ENCODE data around the gene MRPL58. TPM values are rescaled to one million over a fixed set of nuclear protein-coding genes. Genes with fewer than 3 reads are reported as not detected.

Gene MRPL58
- polyA plus RNA-seq, 3 donors: 18.9 to 52.6 (median 44.4) TPM

GRCh38 chr17:75019710-75020109 is 7.2 kb downstream of the MRPL58 start:
- Mint-ChIP-seq H3K4me1 (peaks cover 7% of the 10 kb centered on the region), H3K4me3 (no peak overlapping the region), H3K36me3 (peaks cover 60 to 66% of the 10 kb centered on the region in 2 donors), H3K9me3 (peaks cover 0 to 2% (median 0%) of the 10 kb centered on the region in 7 donors), H3K27me3 (ENCODE audit: low read depth in 3 of 3) (peaks cover 0 to 1% (median 0%) of the 10 kb centered on the region in 3 donors), H3K27ac (peak overlapping the region in 1 of 7 donors; percentile 57)
- no peak for DNase-seq
- Histone ChIP-seq H3K9me3 (replicated peaks in 1 of 2; ENCODE audit: control insufficient read depth in 1 of 2, insufficient read depth in 1 of 2, low read length in 2 of 2) (no peaks in the 10 kb centered on the region), H3K4me3 (replicated peaks in 1 of 3; ENCODE audit: low read depth in 2 of 3, low read length in 3 of 3) (no peak overlapping the region), H3K27me3 (ENCODE audit: control insufficient read depth in 2 of 2, insufficient read depth in 2 of 2, low read length in 2 of 2) (no peaks in the 10 kb centered on the region), H2AFZ (ENCODE audit: insufficient read depth, low read depth, low read length, poor library complexity, severe bottlenecking) (no peak overlapping the region), H4K20me1 (ENCODE audit: insufficient read depth, low read length) (peaks cover 9% of the 10 kb centered on the region), H3K9ac (ENCODE audit: insufficient read depth, low read length, poor library complexity, severe bottlenecking) (no peak overlapping the region), H3K4me2 (replicated peaks; ENCODE audit: extremely low read depth, low read length, poor library complexity, severe bottlenecking) (no peak overlapping the region), H3K27ac (ENCODE audit: low read depth in 1 of 2, low read length in 2 of 2) (no peak overlapping the region), H3K79me2 (ENCODE audit: insufficient read depth, low read length) (peaks cover 5% of the 10 kb centered on the region), H3K4me1 (ENCODE audit: control insufficient read depth in 1 of 2, insufficient read depth in 2 of 2, low read length in 2 of 2) (no peaks in the 10 kb centered on the region), H3K36me3 (replicated peaks in 1 of 2; ENCODE audit: control insufficient read depth in 1 of 2, insufficient read depth in 2 of 2, low read length in 2 of 2) (peaks cover 49 to 62% of the 10 kb centered on the region in 2 donors)
- intact Hi-C loops (cut with micrococcal nuclease): no loop called here
- WGBS (ENCODE audit: insufficient coverage): 78% methylated on average over 1 of the region's 3 CpGs
- no peak for TF ChIP-seq CTCF (IDR thresholded peaks at IDR 0.05)

DNA sequence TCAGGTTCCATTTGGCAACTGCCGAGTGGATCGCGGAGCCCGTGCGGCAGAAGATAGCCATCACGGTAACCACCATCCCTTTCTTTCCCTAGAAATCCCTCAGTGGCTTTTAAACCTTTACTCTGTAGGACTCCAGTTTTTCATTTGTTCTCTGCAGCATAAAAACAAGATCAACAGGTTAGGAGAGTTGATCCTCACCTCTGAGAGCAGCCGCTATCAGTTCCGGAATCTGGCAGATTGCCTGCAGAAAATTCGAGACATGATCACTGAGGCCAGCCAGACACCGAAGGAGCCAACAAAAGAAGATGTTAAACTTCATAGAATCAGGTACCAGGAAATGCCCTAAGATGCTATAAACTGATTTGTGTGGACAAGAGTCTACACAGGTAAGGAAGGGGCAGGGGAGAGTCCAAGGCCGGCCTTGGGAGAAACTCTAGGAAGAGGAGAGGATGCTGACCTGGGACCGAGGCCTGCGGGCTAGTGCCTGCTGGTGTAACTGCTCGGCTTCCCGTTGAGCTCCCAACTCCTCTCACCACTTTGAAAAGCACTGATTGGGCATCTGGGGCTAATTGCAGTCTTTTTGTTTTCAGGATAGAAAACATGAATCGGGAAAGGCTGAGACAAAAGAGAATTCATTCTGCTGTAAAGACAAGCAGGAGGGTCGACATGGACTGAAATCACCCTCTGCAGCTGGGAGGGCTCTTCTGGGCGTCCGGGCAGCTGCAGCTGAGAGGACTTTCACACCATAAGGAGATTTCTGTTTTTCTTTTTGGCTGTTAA is 8.1 kb downstream of the MRPL58 start:
- Histone ChIP-seq H3K79me2 (ENCODE audit: insufficient read depth, low read length) (no peaks in the 10 kb centered on the region), H2AFZ (ENCODE audit: insufficient read depth, low read depth, low read length, poor library complexity, severe bottlenecking) (no peak overlapping the region), H3K27ac (ENCODE audit: low read depth in 1 of 2, low read length in 2 of 2) (no peak overlapping the region), H3K27me3 (ENCODE audit: control insufficient read depth in 2 of 2, insufficient read depth in 2 of 2, low read length in 2 of 2) (no peaks in the 10 kb centered on the region), H4K20me1 (ENCODE audit: insufficient read depth, low read length) (peaks cover 7% of the 10 kb centered on the region), H3K4me3 (replicated peaks in 1 of 3; ENCODE audit: low read depth in 2 of 3, low read length in 3 of 3) (no peak overlapping the region), H3K4me2 (replicated peaks; ENCODE audit: extremely low read depth, low read length, poor library complexity, severe bottlenecking) (no peak overlapping the region), H3K36me3 (replicated peaks in 1 of 2; ENCODE audit: control insufficient read depth in 1 of 2, insufficient read depth in 2 of 2, low read length in 2 of 2) (peaks cover 49 to 62% of the 10 kb centered on the region in 2 donors), H3K4me1 (ENCODE audit: control insufficient read depth in 1 of 2, insufficient read depth in 2 of 2, low read length in 2 of 2) (peaks cover 5 to 6% of the 10 kb centered on the region in 2 donors), H3K9ac (ENCODE audit: insufficient read depth, low read length, poor library complexity, severe bottlenecking) (no peak overlapping the region), H3K9me3 (replicated peaks in 1 of 2; ENCODE audit: control insufficient read depth in 1 of 2, insufficient read depth in 1 of 2, low read length in 2 of 2) (peaks cover 0 to 5% of the 10 kb centered on the region in 2 donors)
- no peak for TF ChIP-seq CTCF (IDR thresholded peaks at IDR 0.05)
- 93% methylated on average over 7 of the region's 19 CpGs for WGBS (ENCODE audit: insufficient coverage)
- Mint-ChIP-seq H3K9me3 (peaks cover 3 to 10% (median 6%) of the 10 kb centered on the region in 7 donors), H3K36me3 (peaks cover 60 to 72% of the 10 kb centered on the region in 2 donors), H3K4me1 (peaks cover 13% of the 10 kb centered on the region), H3K27me3 (ENCODE audit: low read depth in 3 of 3) (peaks cover 0 to 1% (median 0%) of the 10 kb centered on the region in 3 donors), H3K4me3 (no peak overlapping the region), H3K27ac (no peak overlapping the region)
- no peak for DNase-seq
- intact Hi-C loops (cut with micrococcal nuclease): no loop called here
